Measurements from ENCODE around the gene LRRC40. TPM values are rescaled to one million over a fixed set of nuclear protein-coding genes. Genes with fewer than 3 reads are reported as not detected.
"Not testable (repeated sequence)": the region's sequence is repeated elsewhere in the genome, so short reads cannot be mapped to it uniquely, and the experiment has no call there.

LRRC40 gene
- total RNA-seq, 6 experiments from 2014 or later = 10.6 to 16.5 (median 14.0) TPM

- Mint-ChIP-seq H3K27me3 (ENCODE audit: insufficient read depth) (no peaks in the 10 kb centered on the region), H3K4me3 (no peak overlapping the region), H3K4me1 (ENCODE audit: low read depth) (peaks cover 14% of the 10 kb centered on the region), H3K9me3 (no peaks in the 10 kb centered on the region), H3K27ac (no peak overlapping the region), H3K36me3 (ENCODE audit: low read depth) (no peaks in the 10 kb centered on the region; the same call in 1 of the 2 replicates)
- DNase-seq = no peak
- no peak for TF ChIP-seq CTCF (IDR thresholded peaks at IDR 0.05)
These were observed 10.8 kb downstream of the LRRC40 start for GRCh38 chr1:70194601-70195000.

GRCh38 chr1:70192446-70192845, 12.9 kb downstream of the LRRC40 start:
- not testable (repeated sequence) for H3K36me3 Mint-ChIP-seq (ENCODE audit: low read depth)

GRCh38 chr1:70190180-70190579, 15.2 kb downstream of the LRRC40 start:
- H3K27me3 Mint-ChIP-seq (ENCODE audit: insufficient read depth) = no peaks in the 10 kb centered on the region
- DNase-seq = no peak
- H3K4me3 Mint-ChIP-seq = no peak overlapping the region
- TF ChIP-seq CTCF (IDR thresholded peaks at IDR 0.05) = no peak
- no peak overlapping the region for H3K27ac Mint-ChIP-seq
- no peaks in the 10 kb centered on the region; the same call in 1 of the 2 replicates for H3K36me3 Mint-ChIP-seq (ENCODE audit: low read depth)
- H3K4me1 Mint-ChIP-seq (ENCODE audit: low read depth) = peaks cover 14% of the 10 kb centered on the region
- no peaks in the 10 kb centered on the region for H3K9me3 Mint-ChIP-seq

More at GRCh38 chr1:70192446-70192845, 12.9 kb downstream of the LRRC40 start:
- not testable (repeated sequence) for H3K4me3 Mint-ChIP-seq; DNase-seq; H3K27me3 Mint-ChIP-seq (ENCODE audit: insufficient read depth); H3K27ac Mint-ChIP-seq; H3K9me3 Mint-ChIP-seq
- peaks cover 14% of the 10 kb centered on the region for H3K4me1 Mint-ChIP-seq (ENCODE audit: low read depth)

- no peak for TF ChIP-seq CTCF (IDR thresholded peaks at IDR 0.05)
- Mint-ChIP-seq H3K27ac (no peak overlapping the region), H3K36me3 (ENCODE audit: low read depth) (no peaks in the 10 kb centered on the region; the same call in 1 of the 2 replicates), H3K9me3 (no peaks in the 10 kb centered on the region), H3K27me3 (ENCODE audit: insufficient read depth) (no peaks in the 10 kb centered on the region), H3K4me1 (ENCODE audit: low read depth) (peaks cover 14% of the 10 kb centered on the region), H3K4me3 (no peak overlapping the region)
- no peak for DNase-seq
These were observed 16.9 kb downstream of the LRRC40 start for GRCh38 chr1:70188522-70188921.

- not testable (repeated sequence) for H3K4me3 Mint-ChIP-seq; H3K27me3 Mint-ChIP-seq (ENCODE audit: insufficient read depth); H3K27ac Mint-ChIP-seq; H3K4me1 Mint-ChIP-seq (ENCODE audit: low read depth); H3K36me3 Mint-ChIP-seq (ENCODE audit: low read depth); H3K9me3 Mint-ChIP-seq; DNase-seq
These were observed 20.2 kb downstream of the LRRC40 start for GRCh38 chr1:70185181-70185580.

- no peaks in the 10 kb centered on the region for H3K27me3 Mint-ChIP-seq (ENCODE audit: insufficient read depth)
These were observed 33.9 kb downstream of the LRRC40 start for GRCh38 chr1:70171512-70171911.

More at GRCh38 chr1:70171512-70171911, 33.9 kb downstream of the LRRC40 start:
- no peak for DNase-seq
- Mint-ChIP-seq H3K4me1 (ENCODE audit: low read depth) (peaks cover 24% of the 10 kb centered on the region), H3K9me3 (no peaks in the 10 kb centered on the region), H3K4me3 (no peak overlapping the region), H3K36me3 (ENCODE audit: low read depth) (peaks cover 11% of the 10 kb centered on the region), H3K27ac (no peak overlapping the region)
- no peak for TF ChIP-seq CTCF (IDR thresholded peaks at IDR 0.05)
